ENCODE results near the gene SPOCK2. TPM values are rescaled to one million over a fixed set of nuclear protein-coding genes. Genes with fewer than 3 reads are reported as not detected.

SPOCK2 gene
- total RNA-seq, 4 donors from 2014 or later: 1.8 to 18.7 (median 4.5) TPM

- no peak for TF ChIP-seq POLR2A (IDR thresholded peaks at IDR 0.05)
- no peak for TF ChIP-seq CTCF (IDR thresholded peaks at IDR 0.05)
- Histone ChIP-seq H3K9me3 (no peaks in the 10 kb centered on the region), H3K27me3 (no peaks in the 10 kb centered on the region), H3K27ac (no peak overlapping the region), H3K36me3 (no peaks in the 10 kb centered on the region), H3K4me3 (no peak overlapping the region), H3K4me1 (no peaks in the 10 kb centered on the region)
- intact Hi-C loops (cut with DNase I; ENCODE audit: low total_unique reads): no loop called here
- DNase-seq: no peak
Measured at GRCh38 chr10:72080042-72080975, 8.0 kb downstream of the SPOCK2 start.

DNA sequence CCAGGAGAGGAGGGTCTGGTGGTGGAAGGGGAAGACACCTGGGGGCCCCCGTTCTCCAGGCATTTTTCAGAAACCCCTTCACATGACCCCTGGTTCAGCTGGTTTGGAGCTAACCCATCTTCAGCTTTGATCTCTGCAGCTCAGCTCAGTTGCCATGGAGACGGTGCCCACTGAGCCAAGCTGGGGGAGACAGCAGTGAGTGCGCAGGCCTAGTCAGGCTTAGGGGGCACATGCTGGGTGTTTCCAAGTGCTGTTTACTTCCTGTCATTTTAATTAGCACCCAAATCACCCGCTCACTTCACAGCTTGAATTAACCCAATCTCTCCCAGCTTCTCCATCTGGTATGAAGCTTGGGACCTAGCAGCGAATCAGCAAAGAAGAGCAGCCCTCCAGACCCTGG lies 9.0 kb downstream of the SPOCK2 start:
- Histone ChIP-seq H3K27ac (no peak overlapping the region), H3K4me3 (no peak overlapping the region), H3K36me3 (no peaks in the 10 kb centered on the region), H3K27me3 (no peaks in the 10 kb centered on the region), H3K9me3 (no peaks in the 10 kb centered on the region), H3K4me1 (no peaks in the 10 kb centered on the region)
- intact Hi-C loops (cut with DNase I; ENCODE audit: low total_unique reads): no loop called here
- DNase-seq: no peak
- no peak for TF ChIP-seq POLR2A (IDR thresholded peaks at IDR 0.05)
- no peak for TF ChIP-seq CTCF (IDR thresholded peaks at IDR 0.05)

DNA sequence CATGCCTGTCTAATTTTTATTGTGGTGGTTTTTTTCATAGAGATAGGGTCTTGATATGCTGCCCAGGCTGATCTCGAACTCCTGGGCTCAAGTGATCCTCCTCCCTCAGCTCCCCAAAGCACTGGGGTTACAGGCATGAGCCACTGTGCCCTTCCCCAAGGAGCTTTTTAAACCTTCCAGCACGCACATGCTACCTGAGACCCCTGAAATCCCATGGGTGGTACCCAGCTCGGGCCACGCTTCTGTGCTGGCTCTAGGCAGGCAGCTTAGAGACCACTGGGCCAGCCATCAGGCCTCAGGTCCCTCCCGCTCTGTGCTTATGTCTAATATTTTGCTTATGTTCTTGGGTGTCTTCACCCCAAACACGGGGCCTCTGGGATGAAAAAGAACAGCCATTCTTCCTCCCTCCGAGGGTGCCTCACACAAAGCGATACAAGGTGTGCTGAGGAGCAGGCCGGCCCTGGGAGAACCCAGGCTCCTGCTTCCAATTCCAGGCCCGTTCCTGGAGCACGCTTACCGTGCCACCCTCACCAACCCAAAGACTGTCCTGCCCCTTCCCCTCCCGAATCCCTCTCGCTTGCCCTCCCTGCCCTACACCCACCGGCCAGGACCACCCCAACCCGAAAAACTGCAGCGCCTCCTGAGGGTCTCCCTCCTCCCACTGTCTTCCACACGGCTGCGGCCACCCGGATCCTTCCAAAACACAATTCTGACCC lies 10.9 kb downstream of the SPOCK2 start:
- H3K4me3 ChIP-seq: no peak overlapping the region
- no peak for DNase-seq
- no peak overlapping the region for H3K27ac ChIP-seq
- TF ChIP-seq CTCF (IDR thresholded peaks at IDR 0.05): no peak
- no peak for TF ChIP-seq POLR2A (IDR thresholded peaks at IDR 0.05)
- H3K36me3 ChIP-seq: no peaks in the 10 kb centered on the region
- H3K27me3 ChIP-seq: no peaks in the 10 kb centered on the region
- intact Hi-C loops (cut with DNase I; ENCODE audit: low total_unique reads): no loop called here
- H3K4me1 ChIP-seq: no peaks in the 10 kb centered on the region
- no peaks in the 10 kb centered on the region for H3K9me3 ChIP-seq

GRCh38 chr10:72076756-72077155 lies 11.6 kb downstream of the SPOCK2 start:
- Histone ChIP-seq H3K27me3 (no peaks in the 10 kb centered on the region), H3K4me3 (no peak overlapping the region), H3K36me3 (no peaks in the 10 kb centered on the region), H3K27ac (no peak overlapping the region), H3K9me3 (no peaks in the 10 kb centered on the region), H3K4me1 (no peaks in the 10 kb centered on the region)
- TF ChIP-seq POLR2A (IDR thresholded peaks at IDR 0.05) (no peak), CTCF (IDR thresholded peaks at IDR 0.05) (no peak)
- DNase-seq: no peak
- intact Hi-C loops (cut with DNase I; ENCODE audit: low total_unique reads): no loop called here
